ENCODE results near the gene PLEKHM3. TPM values are rescaled to one million over a fixed set of nuclear protein-coding genes. Genes with fewer than 3 reads are reported as not detected.
A peak's percentile ranks its signal among the peaks of the same experiment; 100 is the strongest.

Gene PLEKHM3
- total and polyA plus RNA-seq, 2 of the 13 experiments (the other 11 are each of a cell fraction or from before 2014, with no cell fraction given), result 4.5 to 4.7 TPM

GRCh38 chr2:207819839-207820784, 205.2 kb downstream of the PLEKHM3 start (continued):
- TF ChIP-seq, protein P1, sequence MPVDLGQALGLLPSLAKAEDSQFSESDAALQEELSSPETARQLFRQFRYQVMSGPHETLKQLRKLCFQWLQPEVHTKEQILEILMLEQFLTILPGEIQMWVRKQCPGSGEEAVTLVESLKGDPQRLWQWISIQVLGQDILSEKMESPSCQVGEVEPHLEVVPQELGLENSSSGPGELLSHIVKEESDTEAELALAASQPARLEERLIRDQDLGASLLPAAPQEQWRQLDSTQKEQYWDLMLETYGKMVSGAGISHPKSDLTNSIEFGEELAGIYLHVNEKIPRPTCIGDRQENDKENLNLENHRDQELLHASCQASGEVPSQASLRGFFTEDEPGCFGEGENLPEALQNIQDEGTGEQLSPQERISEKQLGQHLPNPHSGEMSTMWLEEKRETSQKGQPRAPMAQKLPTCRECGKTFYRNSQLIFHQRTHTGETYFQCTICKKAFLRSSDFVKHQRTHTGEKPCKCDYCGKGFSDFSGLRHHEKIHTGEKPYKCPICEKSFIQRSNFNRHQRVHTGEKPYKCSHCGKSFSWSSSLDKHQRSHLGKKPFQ (CRISPR knock-in tag; IDR thresholded peaks at IDR 0.05; ENCODE audit: insufficient replicate concordance), result no peak
- TF ChIP-seq ZBTB34 (CRISPR knock-in tag; IDR thresholded peaks at IDR 0.05), result peak; percentile 87; the same call in 1 of the 2 replicates
- TF ChIP-seq, protein P2, sequence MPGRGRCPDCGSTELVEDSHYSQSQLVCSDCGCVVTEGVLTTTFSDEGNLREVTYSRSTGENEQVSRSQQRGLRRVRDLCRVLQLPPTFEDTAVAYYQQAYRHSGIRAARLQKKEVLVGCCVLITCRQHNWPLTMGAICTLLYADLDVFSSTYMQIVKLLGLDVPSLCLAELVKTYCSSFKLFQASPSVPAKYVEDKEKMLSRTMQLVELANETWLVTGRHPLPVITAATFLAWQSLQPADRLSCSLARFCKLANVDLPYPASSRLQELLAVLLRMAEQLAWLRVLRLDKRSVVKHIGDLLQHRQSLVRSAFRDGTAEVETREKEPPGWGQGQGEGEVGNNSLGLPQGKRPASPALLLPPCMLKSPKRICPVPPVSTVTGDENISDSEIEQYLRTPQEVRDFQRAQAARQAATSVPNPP (CRISPR knock-in tag; IDR thresholded peaks at IDR 0.05), result no peak
- no peak for TF ChIP-seq MBNL3 (CRISPR knock-in tag; conservative IDR thresholded peaks at IDR 0.05)
- TF ChIP-seq, protein P3, sequence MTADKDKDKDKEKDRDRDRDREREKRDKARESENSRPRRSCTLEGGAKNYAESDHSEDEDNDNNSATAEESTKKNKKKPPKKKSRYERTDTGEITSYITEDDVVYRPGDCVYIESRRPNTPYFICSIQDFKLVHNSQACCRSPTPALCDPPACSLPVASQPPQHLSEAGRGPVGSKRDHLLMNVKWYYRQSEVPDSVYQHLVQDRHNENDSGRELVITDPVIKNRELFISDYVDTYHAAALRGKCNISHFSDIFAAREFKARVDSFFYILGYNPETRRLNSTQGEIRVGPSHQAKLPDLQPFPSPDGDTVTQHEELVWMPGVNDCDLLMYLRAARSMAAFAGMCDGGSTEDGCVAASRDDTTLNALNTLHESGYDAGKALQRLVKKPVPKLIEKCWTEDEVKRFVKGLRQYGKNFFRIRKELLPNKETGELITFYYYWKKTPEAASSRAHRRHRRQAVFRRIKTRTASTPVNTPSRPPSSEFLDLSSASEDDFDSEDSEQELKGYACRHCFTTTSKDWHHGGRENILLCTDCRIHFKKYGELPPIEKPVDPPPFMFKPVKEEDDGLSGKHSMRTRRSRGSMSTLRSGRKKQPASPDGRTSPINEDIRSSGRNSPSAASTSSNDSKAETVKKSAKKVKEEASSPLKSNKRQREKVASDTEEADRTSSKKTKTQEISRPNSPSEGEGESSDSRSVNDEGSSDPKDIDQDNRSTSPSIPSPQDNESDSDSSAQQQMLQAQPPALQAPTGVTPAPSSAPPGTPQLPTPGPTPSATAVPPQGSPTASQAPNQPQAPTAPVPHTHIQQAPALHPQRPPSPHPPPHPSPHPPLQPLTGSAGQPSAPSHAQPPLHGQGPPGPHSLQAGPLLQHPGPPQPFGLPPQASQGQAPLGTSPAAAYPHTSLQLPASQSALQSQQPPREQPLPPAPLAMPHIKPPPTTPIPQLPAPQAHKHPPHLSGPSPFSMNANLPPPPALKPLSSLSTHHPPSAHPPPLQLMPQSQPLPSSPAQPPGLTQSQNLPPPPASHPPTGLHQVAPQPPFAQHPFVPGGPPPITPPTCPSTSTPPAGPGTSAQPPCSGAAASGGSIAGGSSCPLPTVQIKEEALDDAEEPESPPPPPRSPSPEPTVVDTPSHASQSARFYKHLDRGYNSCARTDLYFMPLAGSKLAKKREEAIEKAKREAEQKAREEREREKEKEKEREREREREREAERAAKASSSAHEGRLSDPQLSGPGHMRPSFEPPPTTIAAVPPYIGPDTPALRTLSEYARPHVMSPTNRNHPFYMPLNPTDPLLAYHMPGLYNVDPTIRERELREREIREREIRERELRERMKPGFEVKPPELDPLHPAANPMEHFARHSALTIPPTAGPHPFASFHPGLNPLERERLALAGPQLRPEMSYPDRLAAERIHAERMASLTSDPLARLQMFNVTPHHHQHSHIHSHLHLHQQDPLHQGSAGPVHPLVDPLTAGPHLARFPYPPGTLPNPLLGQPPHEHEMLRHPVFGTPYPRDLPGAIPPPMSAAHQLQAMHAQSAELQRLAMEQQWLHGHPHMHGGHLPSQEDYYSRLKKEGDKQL (CRISPR knock-in tag; IDR thresholded peaks at IDR 0.05; ENCODE audit: low read depth), result peak; percentile 60; the same call in 1 of the 2 replicates
- TF ChIP-seq NFE2L1 (CRISPR knock-in tag; IDR thresholded peaks at IDR 0.05; ENCODE audit: borderline replicate concordance), result no peak
- peak; percentile 7; the same call in 1 of the 2 replicates for TF ChIP-seq ZHX2 (IDR thresholded peaks at IDR 0.05; ENCODE audit: low read depth)
- TF ChIP-seq ZHX2 (CRISPR knock-in tag; IDR thresholded peaks at IDR 0.05; ENCODE audit: borderline replicate concordance), result no peak
- TF ChIP-seq, protein P4, sequence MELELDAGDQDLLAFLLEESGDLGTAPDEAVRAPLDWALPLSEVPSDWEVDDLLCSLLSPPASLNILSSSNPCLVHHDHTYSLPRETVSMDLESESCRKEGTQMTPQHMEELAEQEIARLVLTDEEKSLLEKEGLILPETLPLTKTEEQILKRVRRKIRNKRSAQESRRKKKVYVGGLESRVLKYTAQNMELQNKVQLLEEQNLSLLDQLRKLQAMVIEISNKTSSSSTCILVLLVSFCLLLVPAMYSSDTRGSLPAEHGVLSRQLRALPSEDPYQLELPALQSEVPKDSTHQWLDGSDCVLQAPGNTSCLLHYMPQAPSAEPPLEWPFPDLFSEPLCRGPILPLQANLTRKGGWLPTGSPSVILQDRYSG (CRISPR knock-in tag; IDR thresholded peaks at IDR 0.05), result 0 out of 2 replicates have a peak, but pooled peaks have one; percentile 53

Data from HepG2 (cell line).